NCI-H146 treated with DMSO at 0.1 percent for 48 hours (cell line): ENCODE data around the gene AKAP8.
"Not testable (repeated sequence)": the region's sequence is repeated elsewhere in the genome, so short reads cannot be mapped to it uniquely, and the experiment has no call there.

ENCODE experiments used
- DNase-seq: peaks from one replicate; lab custom pipeline; 2025; ENCODE audit not compliant: unreplicated experiment; lab: John Stamatoyannopoulos, UW

The AKAP8 gene

DNA sequence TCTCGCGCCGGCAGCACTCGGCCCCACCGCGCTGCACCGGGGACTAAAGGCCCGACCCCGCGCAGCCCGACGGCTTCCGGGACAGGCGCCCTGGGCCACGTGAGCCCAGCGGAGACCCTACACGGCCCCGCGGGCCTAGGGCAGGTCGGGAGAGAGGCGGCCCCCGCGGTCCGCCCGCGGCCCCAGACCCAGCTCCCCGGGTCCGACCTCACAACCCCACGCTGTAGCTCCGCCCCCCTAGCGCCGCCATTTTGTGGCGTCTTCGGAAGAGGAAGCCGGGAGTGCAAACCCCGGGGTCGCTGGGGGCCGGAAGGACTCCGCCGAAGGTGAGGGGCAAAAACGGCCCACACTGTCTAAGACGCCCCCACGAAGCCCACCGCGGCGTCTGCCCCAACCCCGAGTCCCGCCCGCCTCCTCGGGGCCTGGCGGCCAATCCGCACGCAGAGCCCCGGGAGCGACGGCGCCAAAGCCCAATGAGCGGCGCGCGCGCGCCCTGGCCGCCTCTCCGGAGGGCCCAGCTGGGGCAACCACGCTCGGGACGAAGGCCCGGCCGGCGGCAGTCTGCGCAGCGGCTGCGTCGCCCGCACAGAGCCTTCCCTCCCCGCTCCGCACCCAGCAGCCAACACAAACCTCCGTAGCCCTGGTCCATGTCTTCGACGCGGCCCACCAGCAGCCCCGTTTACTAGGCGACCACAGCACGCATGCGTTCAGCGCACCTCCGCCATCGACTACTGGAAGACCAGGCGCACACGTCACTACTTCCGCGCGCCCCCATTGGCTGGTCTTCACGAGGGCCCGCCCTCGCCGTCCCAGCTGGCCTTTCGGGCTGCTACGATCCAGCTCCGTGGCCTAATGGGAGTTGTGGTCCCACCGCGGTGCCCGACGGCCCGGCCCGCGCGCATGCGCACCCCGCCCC, at the start of gene AKAP8:
AKAP8 (minus strand) TSS at position 705 of the 916 bp plus-strand sequence; CDS start at position 649, 56 bp downstream.
- peak; percentile 96 for DNase-seq

GRCh38 chr19:15427991-15428471, 48.4 kb upstream of the AKAP8 start:
- DNase-seq: no peak

GRCh38 chr19:15427350-15427700, 47.7 kb upstream of the AKAP8 start:
- no peak for DNase-seq

- DNase-seq: no peak
Measured at GRCh38 chr19:15426485-15427349, 47.1 kb upstream of the AKAP8 start.

- no peak for DNase-seq
Measured at GRCh38 chr19:15425321-15425950, 45.8 kb upstream of the AKAP8 start.

DNA sequence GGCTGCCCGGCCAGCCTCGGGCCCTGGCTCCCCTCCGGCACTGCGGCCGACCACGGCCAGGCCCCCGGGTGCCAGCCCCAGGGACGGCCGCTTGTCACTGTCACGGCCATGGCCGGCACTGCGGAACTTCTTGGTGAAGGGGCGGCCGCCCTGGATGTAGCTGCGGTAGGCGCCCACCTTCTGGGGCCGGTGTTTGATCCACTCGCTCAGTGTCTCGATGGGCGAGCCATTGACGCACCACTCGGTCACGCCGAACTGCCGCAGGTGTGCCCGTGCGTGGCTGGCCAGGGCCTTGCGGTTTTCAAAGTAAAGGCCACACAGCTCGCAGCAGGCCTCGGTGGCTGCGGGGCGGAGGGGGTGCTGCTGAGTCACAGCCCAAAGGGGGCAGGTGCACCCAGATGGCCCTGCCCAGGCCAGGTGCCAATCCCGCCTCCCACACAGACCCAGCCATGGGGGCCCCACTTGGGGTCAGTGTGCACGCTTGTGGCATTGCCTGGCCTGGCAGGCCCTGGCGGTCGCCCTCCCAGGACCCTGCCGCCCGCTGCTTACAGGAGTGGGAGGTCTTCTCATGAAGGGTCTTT, 45.2 kb upstream of the AKAP8 start:
- DNase-seq: no peak

DNA sequence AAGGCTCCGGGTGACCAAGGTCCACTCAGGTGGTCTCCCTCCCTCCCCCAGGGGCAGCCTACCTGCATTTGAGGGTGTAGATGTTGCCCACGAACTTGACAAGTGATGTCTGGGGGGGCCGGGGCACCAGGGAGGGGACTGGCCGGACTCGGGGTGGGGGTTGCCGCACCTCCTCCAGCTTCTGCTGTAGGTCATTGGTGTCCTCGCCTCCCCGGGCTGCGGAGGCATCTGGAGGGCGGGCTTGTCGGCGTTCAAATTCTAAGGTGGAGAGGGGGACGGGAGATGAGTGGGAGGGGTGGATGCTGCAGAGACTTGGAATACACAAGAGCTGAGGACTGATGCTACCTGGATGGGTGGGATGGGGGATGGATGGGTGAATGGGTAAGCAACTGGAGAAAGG, 44.5 kb upstream of the AKAP8 start:
- no peak for DNase-seq

DNA sequence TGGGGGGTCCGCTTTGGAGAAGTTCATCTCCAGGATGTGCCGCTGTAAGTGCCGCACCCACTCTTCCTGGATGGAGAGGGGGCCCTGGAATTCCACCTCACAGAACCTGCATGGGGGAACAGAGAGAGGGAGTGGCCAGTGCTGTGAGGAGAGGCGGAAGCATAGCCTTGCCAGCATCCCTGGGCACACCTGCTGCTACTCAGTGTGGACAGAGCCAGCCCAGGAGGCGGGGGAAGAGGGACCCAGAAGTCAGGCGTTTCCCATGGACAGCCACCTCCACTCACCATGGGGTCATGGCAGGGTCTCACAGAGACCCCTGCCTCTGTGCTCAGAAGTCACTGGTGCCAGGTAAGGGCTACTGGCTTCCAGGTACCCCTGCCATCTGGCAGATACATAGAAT, 43.5 kb upstream of the AKAP8 start:
- DNase-seq: no peak

DNA sequence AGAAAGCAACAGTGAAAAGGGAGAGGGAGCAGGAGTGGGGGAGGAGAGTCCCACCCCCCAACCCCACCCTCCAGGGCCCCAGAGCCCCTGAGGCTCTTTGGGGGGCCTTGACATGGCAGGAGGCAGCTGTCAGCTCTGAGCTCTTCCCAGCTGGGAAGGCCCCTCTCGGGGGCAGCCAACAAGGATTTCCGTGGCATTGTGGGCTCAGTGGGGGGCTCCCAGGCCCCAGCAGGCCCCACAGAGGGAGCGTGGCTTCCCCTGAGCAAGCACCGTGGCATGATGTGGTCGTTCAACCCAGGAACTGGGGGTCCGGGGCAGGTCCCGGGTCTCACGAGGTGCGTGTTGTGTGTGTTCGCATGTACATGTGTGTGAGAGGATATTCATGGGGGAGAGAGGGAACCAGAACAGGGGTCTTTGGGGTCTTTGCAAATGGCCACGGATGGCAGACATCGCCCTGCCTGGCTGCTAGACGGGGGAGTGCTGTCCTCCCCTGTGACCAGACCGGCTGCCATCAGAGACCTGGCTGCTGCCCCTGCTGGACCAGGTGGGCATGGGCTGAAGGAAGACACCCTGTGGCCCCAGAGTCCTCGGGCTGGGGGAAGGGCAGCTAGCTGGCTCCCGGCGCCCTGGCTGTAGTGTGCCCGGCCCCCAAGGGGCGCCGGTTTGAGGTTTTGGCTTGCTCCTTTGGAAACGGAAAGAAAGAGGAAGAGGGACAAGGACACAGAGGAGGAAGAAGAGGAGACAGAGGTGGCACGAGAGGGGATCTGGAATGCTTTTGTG, 42.9 kb upstream of the AKAP8 start:
- no peak for DNase-seq

DNA sequence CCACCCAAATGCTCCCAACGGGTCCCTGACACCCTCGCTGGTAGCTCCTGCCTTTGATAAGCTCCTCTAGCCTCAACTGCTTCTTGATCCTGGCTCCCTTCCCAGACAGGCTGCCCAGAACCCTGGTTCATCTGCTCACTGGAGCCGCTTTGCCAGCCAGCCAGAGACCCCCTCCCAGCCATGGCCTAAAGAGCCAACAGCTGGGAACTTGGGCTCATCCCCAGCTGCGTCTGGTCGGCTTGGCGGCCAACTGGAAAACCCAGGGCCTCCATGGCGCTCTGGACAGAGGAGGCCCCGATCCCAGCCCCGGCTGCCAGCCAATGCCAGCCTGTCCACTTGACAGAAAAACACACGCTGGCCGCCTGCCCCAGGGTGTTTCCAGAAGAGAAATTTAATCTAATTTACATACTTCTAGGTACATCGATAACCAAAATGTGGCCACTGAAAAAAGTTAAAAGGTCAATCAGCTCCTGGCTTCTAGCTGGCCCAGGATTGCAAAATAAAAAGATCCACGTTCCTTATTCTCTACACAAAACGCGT, 42.2 kb upstream of the AKAP8 start:
- DNase-seq: no peak

- DNase-seq: no peak
Measured at GRCh38 chr19:15421136-15421695, 41.6 kb upstream of the AKAP8 start.

DNA sequence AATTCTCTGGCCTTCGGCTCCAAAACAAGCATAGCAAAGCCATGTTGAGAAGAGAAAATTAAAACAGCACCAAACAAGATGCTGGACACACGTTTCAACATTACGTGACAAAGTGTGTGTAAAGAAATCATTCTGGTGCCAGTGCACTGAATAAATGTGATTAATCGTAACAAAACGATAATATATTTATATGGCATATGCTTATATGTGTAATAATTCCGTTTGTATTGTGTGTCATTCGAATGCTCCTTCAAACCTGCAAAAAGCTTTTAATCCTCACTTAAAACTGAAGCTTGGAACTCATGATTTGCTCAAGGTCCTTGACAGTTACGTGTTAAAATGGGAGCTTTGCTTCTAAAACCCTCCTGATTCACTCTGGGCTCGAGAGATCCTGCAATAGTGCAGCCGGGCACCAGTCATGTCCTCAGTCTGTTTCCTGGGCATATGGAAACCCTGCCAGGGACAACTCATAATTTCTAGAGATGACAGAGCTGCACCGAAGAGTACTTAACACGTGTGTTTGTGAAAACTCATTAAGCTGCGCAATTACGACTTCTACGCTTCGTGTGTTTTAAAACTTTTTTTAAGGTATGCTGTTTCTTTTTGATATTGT, 39.9 kb upstream of the AKAP8 start:
- DNase-seq: no peak

GRCh38 chr19:15418579-15419412, 39.2 kb upstream of the AKAP8 start, which contains the start of gene AKAP8L:
Gene AKAP8L, minus strand, starts transcription at chr19:15418988. Its CDS starts 65 bp downstream, at chr19:15418923.
- peak; percentile 100 for DNase-seq

- peak; percentile 74 for DNase-seq
Measured at GRCh38 chr19:15418231-15418578, 38.6 kb upstream of the AKAP8 start.

DNA sequence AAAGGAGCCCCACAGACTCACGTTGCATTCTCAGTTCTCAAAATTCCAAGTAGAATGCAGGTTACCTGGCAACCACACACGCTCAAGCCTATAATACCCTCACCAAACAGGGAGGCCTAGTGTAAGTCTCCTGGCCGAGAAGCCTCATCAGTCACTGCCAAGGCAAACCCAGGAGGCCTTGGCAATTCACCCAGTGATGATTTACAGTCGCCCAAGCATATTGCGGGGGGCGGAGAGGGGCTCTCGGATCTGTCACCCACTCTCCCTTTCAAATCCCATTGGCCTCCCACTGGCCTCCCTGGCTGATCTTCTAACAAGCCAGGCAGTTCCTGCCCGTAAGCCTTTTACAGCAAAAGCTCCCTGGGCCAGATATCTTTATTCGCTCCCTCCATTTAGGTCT, 38.1 kb upstream of the AKAP8 start:
- DNase-seq: no peak

- peak; percentile 74 for DNase-seq
Measured at GRCh38 chr19:15412832-15413231, 33.2 kb upstream of the AKAP8 start.

GRCh38 chr19:15411351-15411750, 31.8 kb upstream of the AKAP8 start:
- DNase-seq: not testable (repeated sequence)

GRCh38 chr19:15404780-15405211, 25.2 kb upstream of the AKAP8 start:
- no peak for DNase-seq
